GDM1 (cell line): ENCODE measurements around the gene EFEMP2.

Source experiments
- DNase-seq: peaks from one replicate; lab custom pipeline; 2025; lab: John Stamatoyannopoulos, UW

The EFEMP2 gene

DNA sequence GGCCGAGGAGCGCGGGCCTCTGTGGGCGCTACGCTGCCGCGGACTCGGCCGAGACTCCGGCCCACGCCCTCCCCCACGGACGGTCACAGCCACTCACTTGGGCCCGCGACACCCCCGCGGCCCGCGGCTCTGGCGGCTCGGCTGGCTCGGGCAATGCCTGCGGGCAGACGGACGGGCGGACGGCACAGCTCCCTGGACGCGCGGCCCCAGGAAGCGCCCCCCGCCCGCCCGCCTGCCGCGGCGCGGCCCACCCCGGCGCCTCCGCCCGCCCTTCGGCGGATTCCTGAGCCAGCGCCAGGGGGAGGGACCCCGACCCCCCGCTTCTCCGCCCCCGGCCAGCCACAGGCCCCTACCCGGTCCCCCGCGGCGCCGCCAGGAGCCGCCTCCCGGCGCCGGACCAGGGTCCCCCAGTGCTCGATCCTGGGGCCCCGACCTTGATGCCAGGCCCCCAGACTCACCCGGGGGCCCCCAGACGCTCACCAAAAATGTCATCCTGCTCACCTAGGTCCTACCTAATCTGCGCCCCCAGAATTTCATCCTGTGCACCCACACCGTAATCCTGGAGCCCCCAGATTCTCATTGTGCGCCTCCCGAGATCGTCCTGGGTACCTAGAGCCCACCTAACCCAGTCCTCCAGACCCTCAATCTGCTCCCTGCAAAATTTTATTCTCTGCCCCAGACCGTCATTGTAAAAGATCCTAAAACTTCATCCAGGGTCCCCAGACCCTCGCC, at the start of gene EFEMP2:
EFEMP2 (minus strand) TSS at position 215 of the 732 bp plus-strand sequence. CDS start 446 bp downstream, outside the sequence.
- no peak for DNase-seq

DNA sequence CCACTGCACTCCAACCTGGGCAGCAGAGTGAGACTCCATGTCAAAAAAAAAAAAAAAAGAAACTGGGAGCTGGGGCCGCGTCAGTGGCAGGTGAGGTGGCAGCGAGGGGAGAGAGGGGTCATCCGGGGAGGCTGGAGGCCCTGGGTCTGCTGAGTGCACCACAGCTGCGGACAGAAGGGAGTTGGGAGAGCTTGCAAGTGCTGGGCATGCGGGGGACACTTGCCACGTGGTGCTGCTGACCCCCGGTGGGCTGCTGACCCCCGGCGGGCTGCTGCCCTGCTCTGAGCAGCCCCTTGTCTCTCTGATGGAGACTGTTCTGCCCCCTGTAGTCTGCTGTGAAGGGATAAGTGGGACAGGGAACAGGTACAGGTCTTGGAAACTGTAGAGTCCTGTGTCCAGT, 49.3 kb upstream of the EFEMP2 start:
- DNase-seq = no peak

- DNase-seq = no peak
Measured at GRCh38 chr11:65921033-65921555, 48.5 kb upstream of the EFEMP2 start.

DNA sequence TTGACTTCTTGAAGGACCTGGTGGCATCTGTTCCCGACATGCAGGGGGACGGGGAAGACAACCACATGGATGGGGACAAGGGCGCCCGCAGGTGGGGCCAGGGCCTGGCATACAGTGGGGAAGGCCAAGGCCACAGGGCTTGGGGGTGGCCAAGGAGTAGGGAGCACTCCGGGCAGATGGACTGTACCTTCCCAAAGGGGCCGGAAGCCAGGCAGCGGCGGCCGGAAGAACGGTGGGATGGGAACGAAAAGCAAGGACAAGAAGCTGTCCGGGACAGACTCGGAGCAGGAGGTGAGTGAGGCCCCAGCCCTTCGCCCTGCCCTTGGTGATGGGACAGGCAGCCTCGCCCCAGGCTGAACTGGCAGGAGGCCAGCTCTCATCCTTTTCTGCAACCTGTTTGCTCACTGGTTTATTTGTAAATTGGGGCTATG, 47.8 kb upstream of the EFEMP2 start:
- no peak for DNase-seq

DNA sequence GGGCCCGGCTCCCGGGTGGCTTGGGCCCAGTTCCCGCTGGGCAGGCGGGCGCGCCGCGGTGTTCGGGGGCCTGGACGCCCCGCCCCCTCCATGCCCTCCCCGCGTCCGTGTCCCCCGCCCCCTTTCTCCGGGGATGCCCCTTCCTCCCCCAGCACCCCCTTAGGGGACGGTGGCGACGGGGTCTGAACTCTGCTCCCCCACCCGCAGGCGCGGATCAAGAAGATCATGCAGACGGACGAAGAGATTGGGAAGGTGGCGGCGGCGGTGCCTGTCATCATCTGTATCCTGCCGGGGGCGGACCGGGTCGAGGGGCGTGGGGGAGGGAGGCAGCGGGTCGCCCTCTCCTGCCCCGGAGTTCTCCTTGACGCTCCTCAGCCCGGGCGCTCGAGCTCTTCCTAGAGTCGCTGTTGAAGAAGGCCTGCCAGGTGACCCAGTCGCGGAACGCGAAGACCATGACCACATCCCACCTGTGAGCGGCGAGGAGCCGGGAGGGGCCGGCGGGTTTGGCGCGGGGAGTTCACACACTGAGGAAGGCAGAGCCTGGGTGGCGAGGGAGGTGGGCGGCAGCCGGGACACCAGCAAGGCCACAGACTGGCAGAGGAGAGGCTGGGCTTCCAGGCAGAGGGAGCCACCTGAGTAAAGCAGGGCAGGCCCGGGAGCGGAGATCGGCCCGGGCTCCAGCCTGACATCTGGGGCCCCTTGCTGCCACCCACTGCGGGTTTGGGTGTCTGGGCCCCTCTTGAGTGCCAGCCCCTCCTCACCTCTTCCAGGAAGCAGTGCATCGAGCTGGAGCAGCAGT, 47.2 kb upstream of the EFEMP2 start:
- peak; percentile 39 for DNase-seq

DNA sequence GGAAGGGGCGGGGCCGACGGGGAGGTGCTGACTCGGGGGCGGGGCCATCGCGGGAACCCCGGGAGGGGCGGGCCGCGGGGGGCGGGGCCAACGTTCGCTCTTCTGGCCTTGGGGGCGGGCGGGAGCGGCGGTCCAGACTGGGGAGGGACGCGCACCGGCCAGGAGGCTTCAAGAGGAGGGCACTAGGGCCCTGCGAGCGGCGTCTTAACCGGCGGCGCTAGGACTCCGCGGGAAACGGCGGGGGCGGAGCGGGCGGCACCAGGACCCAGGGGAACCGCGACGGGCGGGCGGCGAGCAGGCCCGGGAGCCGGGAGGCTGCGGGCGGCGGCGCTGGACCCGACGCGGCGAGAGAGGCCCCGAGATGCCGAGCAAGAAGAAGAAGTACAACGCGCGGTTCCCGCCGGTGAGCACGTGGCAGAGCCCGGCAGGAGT, 46.6 kb upstream of the EFEMP2 start, which contains the start of gene DRAP1:
DRAP1 (plus strand) TSS at position 286 of the 432 bp plus-strand sequence; CDS start at position 362, 76 bp downstream.
- peak; percentile 98 for DNase-seq

DNA sequence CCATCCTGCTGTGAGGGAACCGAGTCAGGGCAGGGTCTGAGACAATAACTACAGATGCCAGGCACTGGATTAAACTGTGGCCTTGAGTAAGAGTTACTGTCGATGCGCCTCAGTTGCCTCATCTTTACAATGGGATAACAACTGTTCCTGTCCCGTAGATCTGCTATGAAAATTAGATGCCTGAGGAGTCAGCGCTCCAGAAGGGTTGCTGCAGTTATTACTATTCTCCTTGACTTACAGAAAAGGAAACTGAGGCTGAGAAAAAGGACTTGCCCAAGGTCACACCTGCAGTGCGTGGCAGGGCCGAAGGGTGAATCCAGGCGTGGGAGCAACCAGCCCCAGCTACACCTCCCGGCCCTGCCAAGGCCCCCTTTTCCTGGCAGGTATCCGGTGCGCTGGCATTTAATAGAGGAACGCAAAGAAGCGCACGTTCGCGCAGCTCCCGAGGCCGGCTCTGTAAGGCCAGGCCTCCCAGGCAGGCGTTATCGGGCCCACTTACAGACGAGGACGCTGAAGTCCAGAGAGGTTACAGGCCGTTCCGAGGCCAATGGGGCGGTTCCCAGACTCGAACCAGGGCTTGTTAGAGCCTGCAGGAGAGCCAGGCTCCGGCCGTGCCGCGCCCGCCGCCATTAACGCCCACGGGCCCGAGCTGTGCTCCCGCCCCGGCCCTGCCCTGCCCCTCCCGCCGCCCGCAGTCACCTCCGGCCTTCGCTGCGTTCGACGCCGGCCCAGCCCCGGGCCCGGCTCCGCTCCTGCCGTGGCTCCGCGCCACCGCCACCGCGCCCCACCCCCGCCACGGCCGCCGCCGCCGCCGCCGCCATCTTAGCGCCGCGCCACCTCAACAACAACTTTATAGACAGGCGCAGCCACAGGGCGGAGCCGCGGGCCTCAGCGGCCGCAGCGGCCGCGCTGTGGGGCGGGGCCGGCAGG, 45.9 kb upstream of the EFEMP2 start, which contains the start of gene C11orf68:
C11orf68 (minus strand) TSS at position 852 of the 930 bp plus-strand sequence; CDS start at position 821, 31 bp downstream.
- DNase-seq = no peak

DNA sequence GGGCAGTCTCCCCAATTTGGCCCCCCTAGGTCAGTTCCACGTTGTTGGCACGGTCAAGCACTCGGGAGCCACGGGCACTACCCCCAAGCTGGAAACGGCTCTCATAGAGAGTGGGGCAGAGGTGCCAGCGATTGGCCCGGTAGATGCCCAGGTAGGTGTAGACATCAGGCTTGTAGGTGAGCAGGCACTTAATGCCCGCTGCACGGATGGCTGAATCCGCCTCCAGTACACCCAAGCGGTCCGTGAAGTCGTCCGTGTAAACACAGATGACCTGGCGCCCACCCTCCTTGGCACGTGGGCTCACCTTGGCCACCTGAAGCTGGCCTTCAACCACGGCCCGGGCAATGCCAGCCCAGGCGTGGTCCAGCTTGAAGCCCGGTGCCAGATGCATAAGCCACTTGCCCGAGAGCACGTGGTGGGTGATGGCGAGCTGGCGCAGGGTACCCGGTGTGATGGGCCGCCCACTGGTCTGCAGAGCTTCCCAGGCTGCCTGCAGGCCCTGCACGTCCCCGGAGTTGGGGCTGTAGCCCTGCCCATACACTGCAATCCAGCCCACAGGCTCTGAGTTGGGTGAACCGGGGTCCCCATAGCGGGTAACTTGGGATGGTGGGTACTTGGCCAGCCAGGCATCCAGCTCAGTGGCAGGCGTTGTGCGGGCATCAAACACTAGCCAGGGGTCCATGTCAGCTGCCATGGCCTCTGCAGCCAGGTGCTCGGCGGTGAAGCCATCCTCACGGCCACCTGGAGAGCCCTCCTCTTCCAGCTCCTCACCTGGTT, 45.0 kb upstream of the EFEMP2 start:
- DNase-seq = no peak

DNA sequence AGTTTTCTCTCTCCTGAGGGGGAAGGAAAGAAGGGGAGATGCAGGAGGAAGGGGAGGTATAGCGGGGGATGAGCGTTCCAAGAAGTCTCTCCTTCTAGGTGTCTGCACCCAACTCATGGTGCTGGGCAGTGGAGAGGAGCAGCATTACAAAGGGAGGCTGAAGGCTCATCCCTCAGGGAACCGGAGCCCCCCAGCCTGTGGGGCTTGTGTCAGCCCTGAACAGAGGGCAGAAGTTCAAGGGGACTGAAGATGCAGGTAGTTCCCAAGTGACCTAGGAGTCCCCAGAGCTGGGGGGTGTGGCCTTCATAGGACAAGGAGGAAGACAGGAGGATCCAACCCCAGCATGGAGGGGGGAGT, 44.5 kb upstream of the EFEMP2 start:
- DNase-seq = no peak

DNA sequence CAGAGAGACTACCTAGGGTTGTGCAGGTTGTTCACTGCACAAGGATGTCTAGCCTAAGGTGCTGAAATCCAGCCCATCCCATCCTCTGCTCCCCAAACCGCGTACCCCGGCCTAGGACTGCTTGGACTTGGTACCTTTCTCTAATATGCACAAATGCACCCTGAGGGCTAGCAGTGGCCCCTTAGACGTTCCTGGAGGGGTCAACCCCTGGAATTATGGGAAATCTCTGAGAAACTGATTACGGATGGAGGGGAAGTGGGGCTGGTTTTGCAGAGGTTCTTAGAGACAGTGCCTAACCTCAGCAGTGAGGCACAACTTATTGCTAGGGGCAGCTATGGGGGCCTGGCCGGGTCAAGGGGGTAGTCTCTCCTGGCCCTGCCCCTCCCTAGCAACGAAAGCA, 43.8 kb upstream of the EFEMP2 start:
- DNase-seq = no peak

DNA sequence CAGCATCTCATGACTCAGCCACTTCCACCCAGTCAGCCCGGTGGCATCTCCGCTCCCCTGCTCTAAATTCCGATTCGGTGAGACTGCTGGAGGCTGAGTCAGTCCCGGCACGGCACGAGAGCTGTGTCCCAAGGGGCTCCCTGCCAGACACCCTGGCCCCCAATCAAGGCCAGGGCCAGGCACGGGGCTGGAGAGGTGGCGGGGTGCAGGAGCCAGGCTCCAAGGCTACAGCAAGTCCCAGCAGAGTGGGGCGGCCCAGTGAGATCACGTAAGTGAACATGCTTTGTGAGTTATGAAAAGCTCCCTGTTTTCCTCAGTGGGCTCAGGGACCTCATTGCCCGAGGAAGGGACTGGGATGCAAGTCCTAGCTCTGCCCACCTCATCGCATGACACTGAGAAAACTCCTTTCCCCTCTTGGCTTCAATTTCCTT, 43.2 kb upstream of the EFEMP2 start:
- no peak for DNase-seq

DNA sequence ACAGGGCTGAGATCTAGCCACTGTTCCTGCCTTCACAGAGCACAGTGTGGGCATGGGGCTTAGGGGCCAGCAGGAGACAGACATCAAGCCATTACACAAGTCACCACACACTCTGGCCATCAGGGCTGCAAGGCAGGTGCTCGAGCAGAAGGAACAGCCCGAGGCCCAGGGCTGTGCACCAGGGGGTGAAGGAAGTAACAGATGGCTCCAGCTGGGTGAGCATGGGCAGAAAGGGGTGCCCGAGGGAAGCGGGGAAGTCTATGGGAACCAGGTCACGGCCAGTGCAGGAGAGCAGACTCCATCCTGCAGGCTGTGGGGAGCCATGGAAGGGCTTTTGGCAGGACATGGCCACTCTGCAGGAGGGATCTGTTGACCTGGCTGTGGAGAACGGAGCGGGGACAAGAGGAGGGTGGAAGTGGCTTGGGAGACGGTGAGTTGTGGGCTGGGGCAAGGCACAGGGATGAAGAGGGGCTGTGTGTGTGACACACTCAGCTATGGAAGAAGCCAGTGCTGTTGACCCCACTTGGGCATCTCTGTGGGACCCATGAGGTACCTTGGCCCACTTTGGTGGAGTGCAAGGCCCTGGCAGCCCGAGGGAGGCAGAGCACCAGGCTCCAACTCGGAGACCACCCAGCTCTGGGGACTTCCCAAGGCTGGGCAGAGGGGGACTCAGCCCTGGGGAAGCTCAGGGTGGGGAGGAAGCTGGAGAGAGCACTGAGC, 42.7 kb upstream of the EFEMP2 start:
- no peak for DNase-seq

DNA sequence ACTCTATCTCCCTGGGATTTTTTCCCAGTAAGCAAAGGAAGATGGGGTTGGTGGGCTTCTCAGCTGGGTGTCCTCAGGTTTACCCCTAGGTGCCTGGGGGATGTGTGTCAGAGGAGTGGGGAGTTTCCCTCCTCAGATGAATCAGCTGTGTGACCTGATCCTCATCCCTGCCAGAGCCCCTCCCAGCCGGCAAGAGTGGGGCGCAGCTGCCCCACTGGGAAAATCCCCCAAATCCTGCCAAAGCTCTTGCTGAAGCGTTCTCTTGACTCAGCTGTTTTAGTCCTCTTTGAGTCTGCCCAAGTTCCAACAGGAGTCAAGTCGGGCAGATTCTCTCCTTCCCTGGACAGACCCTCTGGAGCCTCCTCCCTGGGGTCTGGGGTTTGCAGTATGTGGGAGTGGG, 40.2 kb upstream of the EFEMP2 start:
- no peak for DNase-seq

GRCh38 chr11:65911682-65912568, 39.3 kb upstream of the EFEMP2 start:
- DNase-seq = peak; percentile 47

DNA sequence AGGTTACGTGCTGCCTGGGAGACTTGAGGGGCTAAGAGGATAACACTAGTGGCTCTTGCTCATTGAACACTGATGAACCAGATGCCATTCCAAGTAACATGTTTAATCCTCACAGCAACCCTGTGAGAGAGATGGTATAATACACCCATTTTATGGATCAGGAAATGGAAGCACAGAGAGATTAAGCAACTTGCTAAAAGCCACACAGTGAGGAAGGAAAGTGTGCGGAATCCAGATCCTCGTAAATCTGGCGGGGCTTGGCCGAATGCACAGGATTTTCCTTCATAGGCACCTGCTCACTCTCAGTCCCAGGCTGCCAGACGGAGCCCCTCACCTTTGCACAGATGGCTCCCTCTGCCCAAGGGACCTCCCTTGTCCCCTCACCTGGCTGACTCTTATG, 35.3 kb upstream of the EFEMP2 start:
- no peak for DNase-seq

DNA sequence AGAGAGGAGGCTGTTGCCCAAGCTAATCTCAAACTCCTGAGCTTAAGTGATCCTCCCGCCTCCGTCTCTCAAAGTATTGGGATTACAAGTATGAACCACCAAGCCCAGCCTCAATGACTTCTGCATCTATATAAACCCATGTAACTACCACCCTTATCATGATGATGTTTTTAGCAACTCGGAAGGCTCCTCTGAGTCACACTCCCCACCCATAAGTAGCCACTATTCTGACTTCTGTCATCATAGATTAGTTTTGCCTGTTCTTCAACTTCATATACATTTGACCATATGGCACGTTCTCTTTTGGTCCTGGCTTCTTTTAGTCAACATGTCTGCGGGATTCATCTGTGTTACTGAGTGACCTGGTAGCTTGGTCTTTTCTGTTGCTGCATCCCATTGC, 34.0 kb upstream of the EFEMP2 start:
- no peak for DNase-seq

GRCh38 chr11:65903715-65904114, 31.1 kb upstream of the EFEMP2 start:
- DNase-seq = no peak

GRCh38 chr11:65903068-65903481, 30.5 kb upstream of the EFEMP2 start:
- DNase-seq = peak; percentile 28

DNA sequence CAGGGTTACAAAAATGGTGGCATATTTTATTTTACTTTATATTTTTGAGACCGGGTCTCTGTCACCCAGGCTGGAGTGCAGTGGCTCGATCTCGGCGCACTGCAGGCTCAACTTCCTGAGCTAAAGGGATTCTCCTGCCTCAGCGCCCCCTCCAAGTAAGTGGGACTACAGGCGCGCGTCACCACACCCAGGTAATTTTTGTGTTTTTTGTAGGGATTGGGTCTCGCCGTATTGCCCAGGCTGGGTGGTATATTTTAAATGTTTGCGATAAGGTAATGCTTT, 28.2 kb upstream of the EFEMP2 start:
- no peak for DNase-seq
